ENCODE measurements around the gene C2CD4D. TPM values are rescaled to one million over a fixed set of nuclear protein-coding genes. Genes with fewer than 3 reads are reported as not detected.

C2CD4D gene
- total RNA-seq, 5 donors from 2014 or later (not counting 1 experiment from before 2014, with no cell fraction given) = 0.26 to 1.1 (median 0.85) TPM

GRCh38 chr1:151871284-151872030, 31.8 kb upstream of the C2CD4D start:
- WGBS (ENCODE audit: insufficient coverage) = 100% methylated on average over 2 of the region's 5 CpGs
- Histone ChIP-seq H3K36me3 (ENCODE audit: control insufficient read depth in 2 of 2, extremely low read depth in 1 of 2, insufficient read depth in 1 of 2, low read length in 1 of 2) (peaks cover 0 to 18% of the 10 kb centered on the region in 2 donors), H3K9me3 (no peaks in the 10 kb centered on the region), H3K4me3 (ENCODE audit: control insufficient read depth in 1 of 2, extremely low read depth in 1 of 2, low read length in 1 of 2) (no peak overlapping the region), H3K27me3 (replicated peaks in 1 of 2; ENCODE audit: control insufficient read depth in 2 of 2, extremely low read depth in 1 of 2, insufficient read depth in 2 of 2, low read length in 1 of 2) (no peaks in the 10 kb centered on the region), H3K4me1 (ENCODE audit: control insufficient read depth in 1 of 2, extremely low read depth in 1 of 2, insufficient read depth in 2 of 2, low read length in 2 of 2) (no peaks in the 10 kb centered on the region), H3K27ac (ENCODE audit: low read length) (no peak overlapping the region)
- ChIA-PET POLR2A (no interaction called here), CTCF (interaction anchor here (0.6 to 0.7 kb wide), 2 partner anchors 13 to 14 kb away, joined by 3 read pairs; no protein-coding TSS in a partner anchor)
- no peak for DNase-seq
- peaks cover 18 to 24% (median 20%) of the 10 kb centered on the region in 3 donors for H3K4me1 Mint-ChIP-seq
- peaks cover 16% of the 10 kb centered on the region for H3K36me3 Mint-ChIP-seq
- no peak overlapping the region for H3K4me3 Mint-ChIP-seq
- H3K27ac Mint-ChIP-seq = peak overlapping the region in 1 of 2 donors; percentile 3
- no peaks in the 10 kb centered on the region for H3K9me3 Mint-ChIP-seq
- no peaks in the 10 kb centered on the region for H3K27me3 Mint-ChIP-seq
- ATAC-seq (replicated peaks in 1 of 4) = no peak

GRCh38 chr1:151868486-151868885, 28.9 kb upstream of the C2CD4D start:
- Histone ChIP-seq H3K4me3 (ENCODE audit: control insufficient read depth in 1 of 2, extremely low read depth in 1 of 2, low read length in 1 of 2) (no peak overlapping the region), H3K27me3 (replicated peaks in 1 of 2; ENCODE audit: control insufficient read depth in 2 of 2, extremely low read depth in 1 of 2, insufficient read depth in 2 of 2, low read length in 1 of 2) (peaks cover 0 to 11% of the 10 kb centered on the region in 2 experiments), H3K4me1 (ENCODE audit: control insufficient read depth in 1 of 2, extremely low read depth in 1 of 2, insufficient read depth in 2 of 2, low read length in 2 of 2) (no peaks in the 10 kb centered on the region), H3K27ac (ENCODE audit: low read length) (no peak overlapping the region), H3K36me3 (ENCODE audit: control insufficient read depth in 2 of 2, extremely low read depth in 1 of 2, insufficient read depth in 1 of 2, low read length in 1 of 2) (peaks cover 0 to 6% of the 10 kb centered on the region in 2 donors), H3K9me3 (no peaks in the 10 kb centered on the region)
- ChIA-PET POLR2A (interaction anchor here in 1 of 2 donors (0.9 kb wide), 1 partner anchor 253 kb away, joined by 6 read pairs; no protein-coding TSS in a partner anchor), CTCF (no interaction called here)
- no peaks in the 10 kb centered on the region for H3K9me3 Mint-ChIP-seq
- no peak for ATAC-seq (replicated peaks in 1 of 4)
- H3K4me3 Mint-ChIP-seq = no peak overlapping the region
- H3K27me3 Mint-ChIP-seq = peaks cover 0 to 5% of the 10 kb centered on the region in 2 donors
- no CpG with 5 or more reads among the region's 3 CpGs for WGBS (ENCODE audit: insufficient coverage)
- peaks cover 9% of the 10 kb centered on the region for H3K36me3 Mint-ChIP-seq
- H3K4me1 Mint-ChIP-seq = peaks cover 0 to 9% (median 3%) of the 10 kb centered on the region in 3 donors
- H3K27ac Mint-ChIP-seq = no peak overlapping the region
- no peak for DNase-seq

GRCh38 chr1:151867765-151868411, 28.3 kb upstream of the C2CD4D start:
- peaks cover 0 to 5% of the 10 kb centered on the region in 2 donors for H3K27me3 Mint-ChIP-seq
- ChIA-PET CTCF (no interaction called here), POLR2A (interaction anchor here in 1 of 2 donors (0.9 kb wide), 1 partner anchor 252 kb away, joined by 6 read pairs; no protein-coding TSS in a partner anchor)

GRCh38 chr1:151867321-151867720, 27.7 kb upstream of the C2CD4D start:
- H3K27me3 ChIP-seq (replicated peaks in 1 of 2; ENCODE audit: control insufficient read depth in 2 of 2, extremely low read depth in 1 of 2, insufficient read depth in 2 of 2, low read length in 1 of 2) = peaks cover 0 to 11% of the 10 kb centered on the region in 2 experiments
- Mint-ChIP-seq H3K27me3 (peaks cover 0 to 5% of the 10 kb centered on the region in 2 donors), H3K9me3 (no peaks in the 10 kb centered on the region), H3K4me3 (no peak overlapping the region), H3K4me1 (peaks cover 0 to 9% (median 3%) of the 10 kb centered on the region in 3 donors), H3K27ac (no peak overlapping the region), H3K36me3 (peaks cover 3% of the 10 kb centered on the region)
- H3K36me3 ChIP-seq (ENCODE audit: control insufficient read depth in 2 of 2, extremely low read depth in 1 of 2, insufficient read depth in 1 of 2, low read length in 1 of 2) = no peaks in the 10 kb centered on the region
- no peak overlapping the region for H3K4me3 ChIP-seq (ENCODE audit: control insufficient read depth in 1 of 2, extremely low read depth in 1 of 2, low read length in 1 of 2)
- H3K9me3 ChIP-seq = no peaks in the 10 kb centered on the region
- ATAC-seq (replicated peaks in 1 of 4) = no peak
- H3K4me1 ChIP-seq (ENCODE audit: control insufficient read depth in 1 of 2, extremely low read depth in 1 of 2, insufficient read depth in 2 of 2, low read length in 2 of 2) = no peaks in the 10 kb centered on the region
- POLR2A ChIA-PET = no interaction called here
- no peak overlapping the region for H3K27ac ChIP-seq (ENCODE audit: low read length)
- no peak for DNase-seq
- WGBS (ENCODE audit: insufficient coverage) = no CpG with 5 or more reads among the region's 2 CpGs
- CTCF ChIA-PET = no interaction called here

More at GRCh38 chr1:151867765-151868411, 28.3 kb upstream of the C2CD4D start:
- WGBS (ENCODE audit: insufficient coverage) = 95% methylated on average over 3 of the region's 7 CpGs
- peaks cover 0 to 11% of the 10 kb centered on the region in 2 experiments for H3K27me3 ChIP-seq (replicated peaks in 1 of 2; ENCODE audit: control insufficient read depth in 2 of 2, extremely low read depth in 1 of 2, insufficient read depth in 2 of 2, low read length in 1 of 2)
- Mint-ChIP-seq H3K4me3 (no peak overlapping the region), H3K27ac (no peak overlapping the region), H3K9me3 (no peaks in the 10 kb centered on the region), H3K4me1 (peaks cover 0 to 9% (median 3%) of the 10 kb centered on the region in 3 donors), H3K36me3 (peaks cover 3% of the 10 kb centered on the region)
- no peak overlapping the region for H3K4me3 ChIP-seq (ENCODE audit: control insufficient read depth in 1 of 2, extremely low read depth in 1 of 2, low read length in 1 of 2)
- ATAC-seq (replicated peaks in 1 of 4) = no peak
- H3K36me3 ChIP-seq (ENCODE audit: control insufficient read depth in 2 of 2, extremely low read depth in 1 of 2, insufficient read depth in 1 of 2, low read length in 1 of 2) = peaks cover 0 to under 1% of the 10 kb centered on the region in 2 donors
- no peak for DNase-seq
- no peak overlapping the region for H3K27ac ChIP-seq (ENCODE audit: low read length)
- no peaks in the 10 kb centered on the region for H3K4me1 ChIP-seq (ENCODE audit: control insufficient read depth in 1 of 2, extremely low read depth in 1 of 2, insufficient read depth in 2 of 2, low read length in 2 of 2)
- no peaks in the 10 kb centered on the region for H3K9me3 ChIP-seq

GRCh38 chr1:151864411-151864810, 24.8 kb upstream of the C2CD4D start:
- Histone ChIP-seq H3K27me3 (replicated peaks in 1 of 2; ENCODE audit: control insufficient read depth in 2 of 2, extremely low read depth in 1 of 2, insufficient read depth in 2 of 2, low read length in 1 of 2) (peaks cover 0 to 16% of the 10 kb centered on the region in 2 experiments), H3K4me3 (ENCODE audit: control insufficient read depth in 1 of 2, extremely low read depth in 1 of 2, low read length in 1 of 2) (no peak overlapping the region), H3K27ac (ENCODE audit: low read length) (no peak overlapping the region), H3K9me3 (no peaks in the 10 kb centered on the region), H3K4me1 (ENCODE audit: control insufficient read depth in 1 of 2, extremely low read depth in 1 of 2, insufficient read depth in 2 of 2, low read length in 2 of 2) (no peaks in the 10 kb centered on the region), H3K36me3 (ENCODE audit: control insufficient read depth in 2 of 2, extremely low read depth in 1 of 2, insufficient read depth in 1 of 2, low read length in 1 of 2) (no peaks in the 10 kb centered on the region)
- no peak for DNase-seq
- Mint-ChIP-seq H3K27ac (no peak overlapping the region), H3K4me1 (peaks cover 0 to 9% (median 3%) of the 10 kb centered on the region in 3 donors), H3K27me3 (peaks cover 0 to 5% of the 10 kb centered on the region in 2 donors), H3K36me3 (peaks cover 3% of the 10 kb centered on the region), H3K4me3 (no peak overlapping the region), H3K9me3 (no peaks in the 10 kb centered on the region)
- ChIA-PET POLR2A (no interaction called here), CTCF (interaction anchor here in 1 of 2 donors (0.6 kb wide), 1 partner anchor 895 kb away, joined by 3 read pairs; no protein-coding TSS in a partner anchor)
- 0% methylated on average over 1 of the region's 2 CpGs for WGBS (ENCODE audit: insufficient coverage)
- no peak for ATAC-seq (replicated peaks in 1 of 4)

- H3K27me3 Mint-ChIP-seq = peaks cover 0 to 5% of the 10 kb centered on the region in 2 donors
These were observed 23.0 kb upstream of the C2CD4D start for GRCh38 chr1:151862604-151863003.

More at GRCh38 chr1:151862604-151863003, 23.0 kb upstream of the C2CD4D start:
- Histone ChIP-seq H3K9me3 (no peaks in the 10 kb centered on the region), H3K4me3 (ENCODE audit: control insufficient read depth in 1 of 2, extremely low read depth in 1 of 2, low read length in 1 of 2) (no peak overlapping the region), H3K4me1 (ENCODE audit: control insufficient read depth in 1 of 2, extremely low read depth in 1 of 2, insufficient read depth in 2 of 2, low read length in 2 of 2) (no peaks in the 10 kb centered on the region), H3K27me3 (replicated peaks in 1 of 2; ENCODE audit: control insufficient read depth in 2 of 2, extremely low read depth in 1 of 2, insufficient read depth in 2 of 2, low read length in 1 of 2) (peaks cover 0 to 16% of the 10 kb centered on the region in 2 experiments), H3K36me3 (ENCODE audit: control insufficient read depth in 2 of 2, extremely low read depth in 1 of 2, insufficient read depth in 1 of 2, low read length in 1 of 2) (no peaks in the 10 kb centered on the region), H3K27ac (ENCODE audit: low read length) (no peak overlapping the region)
- DNase-seq (no peak), ATAC-seq (replicated peaks in 1 of 4) (no peak)
- Mint-ChIP-seq H3K9me3 (no peaks in the 10 kb centered on the region), H3K4me3 (no peak overlapping the region), H3K4me1 (peaks cover 0 to 2% (median 0%) of the 10 kb centered on the region in 3 donors), H3K27ac (no peak overlapping the region), H3K36me3 (peaks cover 3% of the 10 kb centered on the region)
- CTCF ChIA-PET = no interaction called here
- POLR2A ChIA-PET = no interaction called here
